Fibroblast of the aortic adventitia (primary cell): Measurements from ENCODE around the gene PIK3R1. TPM values are rescaled to one million over a fixed set of nuclear protein-coding genes. Genes with fewer than 3 reads are reported as not detected.

Experiments used
- DNase-seq: peaks from one replicate; pipeline ENCODE4 v3.0.0-alpha.2; 2010; ENCODE audit warnings: low read depth
- H3K4me3 ChIP-seq: 2 replicates; pipeline ENCODE4 v1.5.1; 2011; ENCODE audit warnings: low read depth, mild to moderate bottlenecking, control low read depth, low read length, moderate library complexity
- total RNA-seq: library from RNA; depleted of rRNA; stranded (reverse); fragments of >200 nt; gene quantifications from 2 replicates; pipeline ENCODE4 v1.2.3, GENCODE V29; 2012; ENCODE audit warnings: low replicate concordance
- TF ChIP-seq, protein P1 (sequence below): IDR thresholded peaks from 2 replicates; pipeline ENCODE4 v1.5.1; 2011; ENCODE audit warnings: mild to moderate bottlenecking, low read length, control low read depth, inconsistent platforms; ENCODE audit not compliant: insufficient read depth

PIK3R1 gene
- total RNA-seq, 1 donor, result 45.1 TPM

GRCh38 chr5:68225188-68225910, 9.8 kb downstream of the PIK3R1 start:
- H3K4me3 ChIP-seq, result peak overlapping the region; percentile 29
- TF ChIP-seq, protein P1, sequence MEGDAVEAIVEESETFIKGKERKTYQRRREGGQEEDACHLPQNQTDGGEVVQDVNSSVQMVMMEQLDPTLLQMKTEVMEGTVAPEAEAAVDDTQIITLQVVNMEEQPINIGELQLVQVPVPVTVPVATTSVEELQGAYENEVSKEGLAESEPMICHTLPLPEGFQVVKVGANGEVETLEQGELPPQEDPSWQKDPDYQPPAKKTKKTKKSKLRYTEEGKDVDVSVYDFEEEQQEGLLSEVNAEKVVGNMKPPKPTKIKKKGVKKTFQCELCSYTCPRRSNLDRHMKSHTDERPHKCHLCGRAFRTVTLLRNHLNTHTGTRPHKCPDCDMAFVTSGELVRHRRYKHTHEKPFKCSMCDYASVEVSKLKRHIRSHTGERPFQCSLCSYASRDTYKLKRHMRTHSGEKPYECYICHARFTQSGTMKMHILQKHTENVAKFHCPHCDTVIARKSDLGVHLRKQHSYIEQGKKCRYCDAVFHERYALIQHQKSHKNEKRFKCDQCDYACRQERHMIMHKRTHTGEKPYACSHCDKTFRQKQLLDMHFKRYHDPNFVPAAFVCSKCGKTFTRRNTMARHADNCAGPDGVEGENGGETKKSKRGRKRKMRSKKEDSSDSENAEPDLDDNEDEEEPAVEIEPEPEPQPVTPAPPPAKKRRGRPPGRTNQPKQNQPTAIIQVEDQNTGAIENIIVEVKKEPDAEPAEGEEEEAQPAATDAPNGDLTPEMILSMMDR, result no peak
- peak; percentile 93 for DNase-seq

GRCh38 chr5:68225911-68226545, 10.5 kb downstream of the PIK3R1 start:
- DNase-seq, result no peak
- peak overlapping the region; percentile 29 for H3K4me3 ChIP-seq
- TF ChIP-seq, protein P1, result no peak

GRCh38 chr5:68226546-68227073, 11.1 kb downstream of the PIK3R1 start:
- H3K4me3 ChIP-seq, result no peak overlapping the region
- TF ChIP-seq, protein P1, result no peak
- no peak for DNase-seq

- no peak overlapping the region for H3K4me3 ChIP-seq
- TF ChIP-seq, protein P1, result no peak
- DNase-seq, result no peak
Measured at GRCh38 chr5:68227532-68228160, 12.1 kb downstream of the PIK3R1 start.

DNA sequence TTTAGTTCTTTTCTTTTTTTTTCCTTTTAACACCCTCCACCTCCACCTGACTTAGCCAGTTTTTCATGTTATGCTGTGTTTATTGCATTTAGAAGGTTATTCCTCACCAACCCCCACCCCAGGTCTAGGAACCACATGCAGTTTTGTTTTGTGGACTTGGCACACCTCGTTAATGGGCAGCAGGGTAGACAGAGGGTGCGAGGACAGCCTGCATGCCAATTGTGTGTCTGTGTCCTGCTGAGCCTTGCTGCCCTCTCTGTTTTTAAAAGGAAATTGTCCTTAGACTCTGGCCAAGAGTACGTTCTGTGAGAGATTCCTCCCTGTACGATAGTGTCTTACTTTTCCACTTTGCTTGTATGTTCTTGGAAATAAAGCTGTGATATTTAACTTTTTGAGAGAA, 13.9 kb downstream of the PIK3R1 start:
- TF ChIP-seq, protein P1, result no peak
- DNase-seq, result no peak
- no peak overlapping the region for H3K4me3 ChIP-seq

DNA sequence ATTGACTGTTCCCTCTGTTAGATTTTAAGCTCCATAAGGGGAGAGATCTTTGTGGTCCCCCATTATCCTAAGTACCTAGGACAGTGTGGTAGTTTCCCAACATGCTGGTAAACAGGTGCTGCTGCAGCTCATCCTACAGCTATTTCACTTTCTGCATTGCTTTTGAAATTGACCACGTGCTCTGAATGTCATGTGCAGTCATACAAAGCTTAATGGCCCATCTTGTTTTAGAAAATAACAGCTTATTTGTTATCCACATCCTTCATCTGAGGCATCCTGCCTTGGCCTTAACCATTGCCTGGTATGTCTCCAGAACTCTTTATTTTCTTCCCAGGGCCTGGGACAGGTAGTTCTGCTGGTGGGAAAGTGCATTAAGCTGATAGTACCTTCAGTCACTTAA, 14.7 kb downstream of the PIK3R1 start:
- TF ChIP-seq, protein P1, result no peak
- DNase-seq, result no peak
- H3K4me3 ChIP-seq, result no peak overlapping the region
